ENCODE measurements around the gene TIGD3. TPM values are rescaled to one million over a fixed set of nuclear protein-coding genes. Genes with fewer than 3 reads are reported as not detected.

Gene TIGD3
- total and polyA plus RNA-seq, 2 experiments from 2014 or later, result 1.2 to 3.0 TPM

GRCh38 chr11:65389294-65389980 is 34.9 kb downstream of the TIGD3 start (continued):
- TF ChIP-seq ZNF462 (CRISPR knock-in tag; IDR thresholded peaks at IDR 0.05) (no peak), CREB1 (CRISPR knock-in tag; IDR thresholded peaks at IDR 0.05; ENCODE audit: low read depth) (no peak)

- H3K9me2 ChIP-seq (ENCODE audit: insufficient read depth), result no peaks in the 10 kb centered on the region
- no peaks in the 10 kb centered on the region for H3K79me2 ChIP-seq (replicated peaks; ENCODE audit: insufficient read depth)
- Mint-ChIP-seq H3K27me3 (ENCODE audit: insufficient read depth, low read depth, poor library complexity) (peaks cover 7% of the 10 kb centered on the region), H3K27ac (no peak overlapping the region), H3K9me3 (no peaks in the 10 kb centered on the region), H3K36me3 (ENCODE audit: low read depth) (no peaks in the 10 kb centered on the region; the same call in 2 of the 3 replicates), H3K4me3 (no peak overlapping the region), H3K4me1 (peaks cover 19% of the 10 kb centered on the region)
- DNase-seq (ENCODE audit: low spot score), result no peak
- H3K4me1 ChIP-seq (ENCODE audit: insufficient read depth), result peaks cover 10% of the 10 kb centered on the region; the same call in 1 of the 2 replicates
- H3K36me3 ChIP-seq (ENCODE audit: insufficient read depth), result no peaks in the 10 kb centered on the region
- no peaks in the 10 kb centered on the region for H4K20me1 ChIP-seq (replicated peaks; ENCODE audit: insufficient read depth)
- H3K27ac ChIP-seq (ENCODE audit: low read depth), result peak overlapping the region; percentile 26; the same call in 1 of the 2 replicates
- peak; percentile 18 for ATAC-seq
- TF ChIP-seq ETS1 (IDR thresholded peaks at IDR 0.05) (no peak), EZH2phosphoT487 (IDR thresholded peaks at IDR 0.05; ENCODE audit: unreplicated experiment) (no peak), ZNF331 (CRISPR knock-in tag; IDR thresholded peaks at IDR 0.05; ENCODE audit: low read depth) (no peak), ZNF114 (CRISPR knock-in tag; IDR thresholded peaks at IDR 0.05) (no peak), EZH2 (IDR thresholded peaks at IDR 0.05; ENCODE audit: low read depth, unreplicated experiment) (no peak)
- H3F3A ChIP-seq (replicated peaks; ENCODE audit: low read depth), result 0 out of 2 replicates have a peak, but pooled peaks cover 6% of the 10 kb centered on the region
- no peaks in the 10 kb centered on the region for H3K27me3 ChIP-seq (ENCODE audit: insufficient read depth)
- H3K4me3 ChIP-seq, result no peak overlapping the region
- 0 out of 2 replicates have a peak overlapping the region, but pooled peaks have one; percentile 32 for H3K4me2 ChIP-seq
- H2AFZ ChIP-seq, result no peak overlapping the region
These were observed 35.8 kb downstream of the TIGD3 start for GRCh38 chr11:65390099-65390941.

All from GM23338 (cell line).